GM23248 (cell line): Measurements from ENCODE around the gene VTCN1.

Source experiments
- EZH2 ChIP-seq: fragments of 200-600 bp; sonication (generic); IDR thresholded peaks from 2 replicates; pipeline ENCODE4 v1.6.1; 2018; ENCODE audit warnings: antibody characterized with exemption, mild to moderate bottlenecking; ENCODE audit not compliant: insufficient read depth, poor library complexity, severe bottlenecking
- EZH2phosphoT487 ChIP-seq: fragments of 200-600 bp; sonication (generic); IDR thresholded peaks from 2 replicates; pipeline ENCODE4 v1.6.1; 2018; ENCODE audit warnings: antibody characterized with exemption, moderate library complexity, mild to moderate bottlenecking, low read depth; ENCODE audit not compliant: insufficient read depth

GRCh38 chr1:117110774-117111173, 100.0 kb downstream of the VTCN1 start:
- TF ChIP-seq EZH2 (no peak), EZH2phosphoT487 (no peak)
